Nephron (organoid): Measurements from ENCODE around the gene R3HDM4.

Source experiments
- H3K27ac Mint-ChIP-seq, 3 experiments: 2 replicates each; pipeline ENCODE4 v1.8.0; 2020; ENCODE audit warnings: mixed read lengths in 3 of 3, mild to moderate bottlenecking in 2 of 3, moderate library complexity in 1 of 3
- H3K27me3 Mint-ChIP-seq: 2 replicates; pipeline ENCODE4 v1.8.0; 2021; ENCODE audit warnings: low read depth, mild to moderate bottlenecking, moderate library complexity, mixed read lengths
- H3K36me3 Mint-ChIP-seq: 2 replicates; pipeline ENCODE4 v1.8.0; 2020; ENCODE audit warnings: low read depth, mixed read lengths
- H3K4me1 Mint-ChIP-seq: 2 replicates; pipeline ENCODE4 v1.8.0; 2020; ENCODE audit warnings: mixed read lengths
- H3K4me3 Mint-ChIP-seq, 3 experiments: 2 replicates each; pipeline ENCODE4 v1.8.0; 2020; ENCODE audit warnings: mild to moderate bottlenecking in 3 of 3, mixed read lengths in 3 of 3, moderate library complexity in 2 of 3
- H3K9me3 Mint-ChIP-seq: 2 replicates; pipeline ENCODE4 v1.8.0; 2020; ENCODE audit warnings: mixed read lengths
- CTCF ChIP-seq, 3 experiments: fragments of 200-600 bp; sonication (generic); IDR thresholded peaks; one replicate each; pipeline ENCODE4 v1.5.0; 2021; ENCODE audit warnings: antibody characterized with exemption in 3 of 3; ENCODE audit not compliant: unreplicated experiment in 3 of 3

The R3HDM4 gene

GRCh38 chr19:926323-926588 is 13.2 kb upstream of the R3HDM4 start:
- peaks cover 13% of the 10 kb centered on the region for H3K27me3 Mint-ChIP-seq
- H3K4me1 Mint-ChIP-seq, result peaks cover 10% of the 10 kb centered on the region
- no peaks in the 10 kb centered on the region for H3K9me3 Mint-ChIP-seq
- peak overlapping the region; percentile 78 to 80 (median 80) for H3K4me3 Mint-ChIP-seq
- no peak overlapping the region for H3K27ac Mint-ChIP-seq
- no peak for TF ChIP-seq CTCF (IDR thresholded peaks at IDR 0.05; ENCODE audit: unreplicated experiment in 3 of 3)
- H3K36me3 Mint-ChIP-seq, result peaks cover 13% of the 10 kb centered on the region

- Mint-ChIP-seq H3K27ac (peak within 1 kb of the TSS; percentile 45 to 96 (median 85)), H3K4me1 (peaks cover 10% of the 10 kb centered on the region), H3K36me3 (peaks cover 8% of the 10 kb centered on the region), H3K9me3 (no peaks in the 10 kb centered on the region), H3K4me3 (peak within 1 kb of the TSS; percentile 89 to 97 (median 92)), H3K27me3 (peaks cover 18% of the 10 kb centered on the region)
- TF ChIP-seq CTCF (IDR thresholded peaks at IDR 0.05; ENCODE audit: unreplicated experiment in 3 of 3), result no peak
Measured at GRCh38 chr19:925526-926322, 12.7 kb upstream of the R3HDM4 start, which contains the start of gene ARID3A. Gene ARID3A (plus strand): TSS chr19:926035. CDS start chr19:929529, 3,494 bp downstream.

- H3K27me3 Mint-ChIP-seq, result peaks cover 24% of the 10 kb centered on the region
- peaks cover 5% of the 10 kb centered on the region for H3K36me3 Mint-ChIP-seq
- H3K27ac Mint-ChIP-seq, result peak overlapping the region in 2 of 3 experiments; percentile 31 to 69
- no peaks in the 10 kb centered on the region for H3K9me3 Mint-ChIP-seq
- H3K4me3 Mint-ChIP-seq, result peak overlapping the region; percentile 84 to 87 (median 86)
- H3K4me1 Mint-ChIP-seq, result peaks cover 10% of the 10 kb centered on the region
- no peak for TF ChIP-seq CTCF (IDR thresholded peaks at IDR 0.05; ENCODE audit: unreplicated experiment in 3 of 3)
Measured at GRCh38 chr19:925087-925525, 12.1 kb upstream of the R3HDM4 start.

- no peak for TF ChIP-seq CTCF (IDR thresholded peaks at IDR 0.05; ENCODE audit: unreplicated experiment in 3 of 3)
- Mint-ChIP-seq H3K27ac (peak overlapping the region in 1 of 3 experiments; percentile 37), H3K4me1 (peaks cover 10% of the 10 kb centered on the region), H3K36me3 (no peaks in the 10 kb centered on the region), H3K9me3 (no peaks in the 10 kb centered on the region), H3K27me3 (peaks cover 24% of the 10 kb centered on the region), H3K4me3 (peak overlapping the region; percentile 74 to 87 (median 84))
Measured at GRCh38 chr19:924553-925086, 11.6 kb upstream of the R3HDM4 start.

- Mint-ChIP-seq H3K27ac (no peak overlapping the region), H3K4me3 (peak overlapping the region; percentile 38 to 51 (median 47)), H3K36me3 (no peaks in the 10 kb centered on the region), H3K4me1 (peaks cover 10% of the 10 kb centered on the region), H3K27me3 (peaks cover 52% of the 10 kb centered on the region), H3K9me3 (no peaks in the 10 kb centered on the region)
- TF ChIP-seq CTCF (IDR thresholded peaks at IDR 0.05; ENCODE audit: unreplicated experiment in 3 of 3), result no peak
Measured at GRCh38 chr19:920051-920864, 7.2 kb upstream of the R3HDM4 start.
